Measurements from ENCODE around the gene TECRL.

DNA sequence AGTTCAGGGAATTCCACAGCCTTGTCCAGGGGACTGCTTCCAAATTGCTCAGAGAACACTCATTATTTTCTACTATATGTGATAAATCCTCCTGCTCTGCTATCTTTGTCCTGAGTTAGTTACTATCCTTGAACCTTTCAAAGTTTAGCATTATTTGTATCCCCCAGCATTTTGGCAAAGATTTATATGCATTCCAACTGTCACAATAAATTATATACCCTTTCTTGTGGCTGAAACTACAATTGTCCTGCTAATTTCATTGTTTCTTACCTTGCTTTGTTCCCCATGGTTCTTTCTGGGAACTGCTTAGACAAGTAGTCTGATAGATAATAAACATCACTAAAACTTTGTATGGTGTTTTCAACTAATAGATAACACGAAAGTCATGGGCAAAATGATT lies 40.5 kb downstream of the TECRL start:
- TF ChIP-seq, protein P1, sequence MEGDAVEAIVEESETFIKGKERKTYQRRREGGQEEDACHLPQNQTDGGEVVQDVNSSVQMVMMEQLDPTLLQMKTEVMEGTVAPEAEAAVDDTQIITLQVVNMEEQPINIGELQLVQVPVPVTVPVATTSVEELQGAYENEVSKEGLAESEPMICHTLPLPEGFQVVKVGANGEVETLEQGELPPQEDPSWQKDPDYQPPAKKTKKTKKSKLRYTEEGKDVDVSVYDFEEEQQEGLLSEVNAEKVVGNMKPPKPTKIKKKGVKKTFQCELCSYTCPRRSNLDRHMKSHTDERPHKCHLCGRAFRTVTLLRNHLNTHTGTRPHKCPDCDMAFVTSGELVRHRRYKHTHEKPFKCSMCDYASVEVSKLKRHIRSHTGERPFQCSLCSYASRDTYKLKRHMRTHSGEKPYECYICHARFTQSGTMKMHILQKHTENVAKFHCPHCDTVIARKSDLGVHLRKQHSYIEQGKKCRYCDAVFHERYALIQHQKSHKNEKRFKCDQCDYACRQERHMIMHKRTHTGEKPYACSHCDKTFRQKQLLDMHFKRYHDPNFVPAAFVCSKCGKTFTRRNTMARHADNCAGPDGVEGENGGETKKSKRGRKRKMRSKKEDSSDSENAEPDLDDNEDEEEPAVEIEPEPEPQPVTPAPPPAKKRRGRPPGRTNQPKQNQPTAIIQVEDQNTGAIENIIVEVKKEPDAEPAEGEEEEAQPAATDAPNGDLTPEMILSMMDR (IDR thresholded peaks at IDR 0.05): no peak
- TF ChIP-seq EP300 (IDR thresholded peaks at IDR 0.05) (no peak), POLR2A (IDR thresholded peaks at IDR 0.05) (no peak)

Measured in stomach (tissue), 4 donors.